PC-9 (cell line): ENCODE data around the gene CNTNAP2.

Experiments
- EZH2 ChIP-seq: fragments of 200-600 bp; sonication (generic); IDR thresholded peaks from 2 replicates; pipeline ENCODE4 v1.8.0; 2017; ENCODE audit warnings: antibody characterized with exemption, low read depth
- TF ChIP-seq, protein P1 (sequence below): fragments of 200-600 bp; sonication (generic); conservative IDR thresholded peaks from 2 replicates; pipeline ENCODE4 v1.6.1; 2017; ENCODE audit warnings: mixed run types, antibody characterized with exemption, mild to moderate bottlenecking, moderate library complexity

DNA sequence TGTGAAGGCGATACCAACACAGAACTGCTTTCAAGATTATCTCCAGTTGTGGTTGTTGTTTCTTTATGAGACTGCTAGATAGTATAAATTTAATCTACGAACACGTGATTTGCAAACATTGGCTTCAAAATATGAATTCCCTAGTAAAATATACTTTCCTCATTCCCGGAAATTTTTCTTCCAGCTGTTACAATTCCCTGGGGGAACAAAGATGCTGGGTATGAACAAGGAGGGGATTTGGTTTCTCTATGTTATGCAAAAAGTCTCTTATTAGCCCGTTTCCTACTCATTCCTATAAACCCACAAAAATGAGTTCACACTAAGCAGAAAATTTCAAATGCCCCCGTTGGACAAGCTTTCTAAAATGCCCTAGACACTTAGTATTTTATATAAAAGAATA lies 928.3 kb downstream of the CNTNAP2 start:
- TF ChIP-seq, protein P1, sequence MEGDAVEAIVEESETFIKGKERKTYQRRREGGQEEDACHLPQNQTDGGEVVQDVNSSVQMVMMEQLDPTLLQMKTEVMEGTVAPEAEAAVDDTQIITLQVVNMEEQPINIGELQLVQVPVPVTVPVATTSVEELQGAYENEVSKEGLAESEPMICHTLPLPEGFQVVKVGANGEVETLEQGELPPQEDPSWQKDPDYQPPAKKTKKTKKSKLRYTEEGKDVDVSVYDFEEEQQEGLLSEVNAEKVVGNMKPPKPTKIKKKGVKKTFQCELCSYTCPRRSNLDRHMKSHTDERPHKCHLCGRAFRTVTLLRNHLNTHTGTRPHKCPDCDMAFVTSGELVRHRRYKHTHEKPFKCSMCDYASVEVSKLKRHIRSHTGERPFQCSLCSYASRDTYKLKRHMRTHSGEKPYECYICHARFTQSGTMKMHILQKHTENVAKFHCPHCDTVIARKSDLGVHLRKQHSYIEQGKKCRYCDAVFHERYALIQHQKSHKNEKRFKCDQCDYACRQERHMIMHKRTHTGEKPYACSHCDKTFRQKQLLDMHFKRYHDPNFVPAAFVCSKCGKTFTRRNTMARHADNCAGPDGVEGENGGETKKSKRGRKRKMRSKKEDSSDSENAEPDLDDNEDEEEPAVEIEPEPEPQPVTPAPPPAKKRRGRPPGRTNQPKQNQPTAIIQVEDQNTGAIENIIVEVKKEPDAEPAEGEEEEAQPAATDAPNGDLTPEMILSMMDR, result no peak
- no peak for TF ChIP-seq EZH2
